ENCODE data around the gene PSMB2. TPM values are rescaled to one million over a fixed set of nuclear protein-coding genes. Genes with fewer than 3 reads are reported as not detected.

The PSMB2 gene
- total and polyA plus RNA-seq, 2 donors: 20.8 to 46.1 TPM

GRCh38 chr1:35568975-35569395 lies 72.3 kb downstream of the PSMB2 start:
- Histone ChIP-seq H3K36me3 (ENCODE audit: insufficient read depth) (no peaks in the 10 kb centered on the region), H3K4me3 (ENCODE audit: low read depth, low read length) (no peak overlapping the region), H3K4me1 (ENCODE audit: insufficient read depth) (no peaks in the 10 kb centered on the region), H3K27ac (ENCODE audit: low read depth) (no peak overlapping the region)
- WGBS: 20% methylated on average over 4 of the region's 4 CpGs
- DNase-seq (ENCODE audit: extremely low spot score): no peak

- no peaks in the 10 kb centered on the region for H3K4me1 ChIP-seq (ENCODE audit: insufficient read depth)
- no peak overlapping the region for H3K4me3 ChIP-seq (ENCODE audit: low read depth, low read length)
- no peak for DNase-seq (ENCODE audit: extremely low spot score)
- H3K36me3 ChIP-seq (ENCODE audit: insufficient read depth): no peaks in the 10 kb centered on the region
- 61% methylated on average over 9 of the region's 9 CpGs for WGBS
- H3K27ac ChIP-seq (ENCODE audit: low read depth): no peak overlapping the region
Measured at GRCh38 chr1:35567947-35568558, 73.3 kb downstream of the PSMB2 start.

DNA sequence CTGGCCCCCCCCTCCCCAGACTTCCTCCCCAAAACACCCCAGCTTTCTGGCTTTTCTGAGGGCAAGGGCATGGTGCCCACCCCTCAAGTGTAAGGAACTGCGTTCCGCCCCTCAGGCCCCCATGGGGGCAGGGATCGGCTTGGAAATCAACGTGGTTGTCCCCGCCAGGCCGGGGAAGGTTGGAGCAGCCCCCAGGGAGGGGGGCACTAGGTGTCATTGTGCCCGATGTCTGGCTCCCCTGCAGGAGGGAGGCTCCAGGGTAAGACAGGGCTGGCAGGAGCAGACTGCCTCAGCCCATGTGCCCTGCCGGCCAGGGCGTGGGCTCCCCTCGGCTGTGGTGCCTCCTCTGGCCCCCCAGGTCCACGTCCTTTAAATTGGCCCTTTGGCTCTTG lies 75.6 kb downstream of the PSMB2 start:
- Histone ChIP-seq H3K36me3 (ENCODE audit: insufficient read depth) (no peaks in the 10 kb centered on the region), H3K4me1 (ENCODE audit: insufficient read depth) (no peaks in the 10 kb centered on the region), H3K27ac (ENCODE audit: low read depth) (no peak overlapping the region), H3K4me3 (ENCODE audit: low read depth, low read length) (no peak overlapping the region)
- no peak for DNase-seq (ENCODE audit: extremely low spot score)
- WGBS: 89% methylated on average over 11 of the region's 11 CpGs

- WGBS: 89% methylated on average over 28 of the region's 28 CpGs
- H3K27ac ChIP-seq (ENCODE audit: low read depth): no peak overlapping the region
- no peak overlapping the region for H3K4me3 ChIP-seq (ENCODE audit: low read depth, low read length)
- no peaks in the 10 kb centered on the region for H3K36me3 ChIP-seq (ENCODE audit: insufficient read depth)
- no peaks in the 10 kb centered on the region for H3K4me1 ChIP-seq (ENCODE audit: insufficient read depth)
- no peak for DNase-seq (ENCODE audit: extremely low spot score)
Measured at GRCh38 chr1:35564884-35565741, 76.2 kb downstream of the PSMB2 start.

DNA sequence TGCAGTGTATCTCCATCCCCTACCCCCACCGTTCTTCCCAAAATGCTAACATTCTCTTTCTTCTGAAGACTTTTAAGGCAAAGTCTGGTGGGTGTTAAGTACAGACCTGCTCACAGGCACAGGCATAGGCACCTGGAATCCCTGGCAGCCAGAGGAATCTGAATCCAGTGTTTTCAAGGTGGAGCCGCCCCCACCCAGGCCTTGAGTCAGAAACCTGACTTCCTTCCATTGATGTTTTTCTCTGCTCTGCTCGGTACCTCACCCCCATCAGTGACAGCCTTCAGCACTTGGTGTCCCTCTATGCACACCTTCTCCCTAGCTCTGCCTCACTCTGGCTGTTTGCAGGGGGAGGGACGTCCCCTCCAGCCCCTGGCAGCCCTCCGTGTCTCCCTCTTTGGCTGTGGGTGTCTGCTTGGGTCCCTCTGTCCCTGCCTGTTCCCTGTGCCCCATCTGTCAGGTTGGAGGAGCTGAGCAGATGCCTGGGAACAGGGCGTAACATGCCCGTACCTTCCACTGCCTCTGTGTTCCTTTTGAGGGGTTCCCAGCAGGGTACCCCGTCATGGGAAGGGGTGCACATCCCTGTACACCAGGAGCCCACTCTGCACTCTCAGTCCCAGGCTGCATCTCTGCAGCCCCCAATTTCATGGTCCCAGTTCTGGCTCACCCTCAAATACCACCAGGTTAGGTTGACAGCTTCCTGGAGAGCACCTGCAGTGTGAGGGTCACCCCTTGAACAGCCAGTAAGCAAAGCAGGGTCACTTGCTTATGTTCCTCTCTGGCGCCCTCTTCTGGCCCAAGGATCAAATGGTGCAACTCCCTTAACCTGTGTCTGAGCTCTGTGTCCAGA lies 77.1 kb downstream of the PSMB2 start:
- no peaks in the 10 kb centered on the region for H3K4me1 ChIP-seq (ENCODE audit: insufficient read depth)
- WGBS: 77% methylated on average over 9 of the region's 9 CpGs
- H3K4me3 ChIP-seq (ENCODE audit: low read depth, low read length): no peak overlapping the region
- H3K27ac ChIP-seq (ENCODE audit: low read depth): no peak overlapping the region
- DNase-seq (ENCODE audit: extremely low spot score): no peak
- no peaks in the 10 kb centered on the region for H3K36me3 ChIP-seq (ENCODE audit: insufficient read depth)

GRCh38 chr1:35563166-35563565 lies 78.2 kb downstream of the PSMB2 start:
- Histone ChIP-seq H3K4me1 (ENCODE audit: insufficient read depth) (no peaks in the 10 kb centered on the region), H3K4me3 (ENCODE audit: low read depth, low read length) (no peak overlapping the region), H3K27ac (ENCODE audit: low read depth) (no peak overlapping the region), H3K36me3 (ENCODE audit: insufficient read depth) (no peaks in the 10 kb centered on the region)
- WGBS: 68% methylated on average over 12 of the region's 12 CpGs
- no peak for DNase-seq (ENCODE audit: extremely low spot score)

GRCh38 chr1:35561972-35562680 lies 79.2 kb downstream of the PSMB2 start:
- no peaks in the 10 kb centered on the region for H3K36me3 ChIP-seq (ENCODE audit: insufficient read depth)
- DNase-seq (ENCODE audit: extremely low spot score): no peak
- WGBS: 91% methylated on average over 15 of the region's 15 CpGs
- H3K4me3 ChIP-seq (ENCODE audit: low read depth, low read length): no peak overlapping the region
- H3K27ac ChIP-seq (ENCODE audit: low read depth): no peak overlapping the region
- H3K4me1 ChIP-seq (ENCODE audit: insufficient read depth): no peaks in the 10 kb centered on the region

- no peak overlapping the region for H3K27ac ChIP-seq (ENCODE audit: low read depth)
Measured at GRCh38 chr1:35561297-35561971, 79.9 kb downstream of the PSMB2 start.

GRCh38 chr1:35560256-35561225 lies 80.8 kb downstream of the PSMB2 start:
- Histone ChIP-seq H3K27ac (ENCODE audit: low read depth) (no peak overlapping the region), H3K36me3 (ENCODE audit: insufficient read depth) (no peaks in the 10 kb centered on the region), H3K4me1 (ENCODE audit: insufficient read depth) (no peaks in the 10 kb centered on the region), H3K4me3 (ENCODE audit: low read depth, low read length) (no peak overlapping the region)
- no peak for DNase-seq (ENCODE audit: extremely low spot score)
- WGBS: 60% methylated on average over 44 of the region's 44 CpGs

More at GRCh38 chr1:35561297-35561971, 79.9 kb downstream of the PSMB2 start:
- H3K36me3 ChIP-seq (ENCODE audit: insufficient read depth): no peaks in the 10 kb centered on the region
- no peak overlapping the region for H3K4me3 ChIP-seq (ENCODE audit: low read depth, low read length)
- no peak for DNase-seq (ENCODE audit: extremely low spot score)
- WGBS: 84% methylated on average over 11 of the region's 11 CpGs
- H3K4me1 ChIP-seq (ENCODE audit: insufficient read depth): no peaks in the 10 kb centered on the region

GRCh38 chr1:35559317-35559944 lies 81.9 kb downstream of the PSMB2 start:
- 73% methylated on average over 7 of the region's 7 CpGs for WGBS

DNA sequence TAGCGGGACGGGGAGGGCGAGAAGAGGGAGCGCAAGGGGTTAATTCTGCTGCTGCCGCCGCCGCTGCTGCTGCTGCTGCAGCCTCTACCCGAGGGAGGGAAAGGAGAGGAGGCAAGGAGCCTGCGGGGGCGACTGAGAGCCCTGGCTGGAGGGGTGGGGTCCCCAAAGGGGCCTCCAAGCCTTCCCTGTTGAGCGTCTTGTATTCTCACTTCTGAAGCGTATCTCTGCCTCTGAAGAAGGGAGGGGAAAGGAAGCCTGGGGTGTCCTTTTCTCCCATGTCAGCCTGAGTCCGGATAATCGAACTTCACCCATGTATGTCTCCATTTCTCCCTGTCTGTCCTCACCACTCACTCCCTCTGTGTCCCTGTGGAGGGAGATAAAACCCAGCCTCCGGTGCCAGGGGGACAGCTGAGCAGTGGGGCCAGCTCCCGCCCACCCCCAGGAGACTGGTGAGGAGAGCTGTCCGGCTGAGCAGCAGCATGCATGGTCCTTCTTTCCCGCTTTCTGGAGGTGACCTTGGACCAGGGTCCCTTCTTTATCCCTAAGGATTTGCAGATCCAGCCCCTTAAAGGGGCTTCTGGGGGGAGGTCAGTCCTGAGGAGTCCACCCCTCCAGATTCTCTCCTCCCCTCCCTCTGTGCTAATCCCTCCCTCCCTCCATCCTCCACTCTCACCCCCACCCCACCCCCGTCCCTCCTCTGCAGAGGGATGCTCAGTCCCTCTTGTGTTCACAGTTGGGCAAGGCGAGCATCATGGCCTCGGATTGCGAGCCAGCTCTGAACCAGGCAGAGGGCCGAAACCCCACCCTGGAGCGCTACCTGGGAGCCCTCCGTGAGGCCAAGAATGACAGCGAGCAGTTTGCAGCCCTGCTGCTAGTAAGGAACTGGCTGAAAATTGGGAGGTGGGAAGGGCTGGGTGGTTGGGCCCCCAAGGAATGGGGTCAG lies 82.7 kb downstream of the PSMB2 start:
- H3K36me3 ChIP-seq (ENCODE audit: insufficient read depth): no peaks in the 10 kb centered on the region
- no peak for DNase-seq (ENCODE audit: extremely low spot score)
- H3K27ac ChIP-seq (ENCODE audit: low read depth): peak overlapping the region; percentile 70
- H3K4me3 ChIP-seq (ENCODE audit: low read depth, low read length): peak overlapping the region; percentile 91
- 23% methylated on average over 26 of the region's 26 CpGs for WGBS
- no peaks in the 10 kb centered on the region for H3K4me1 ChIP-seq (ENCODE audit: insufficient read depth)

More at GRCh38 chr1:35559317-35559944, 81.9 kb downstream of the PSMB2 start:
- Histone ChIP-seq H3K4me3 (ENCODE audit: low read depth, low read length) (no peak overlapping the region), H3K27ac (ENCODE audit: low read depth) (no peak overlapping the region), H3K4me1 (ENCODE audit: insufficient read depth) (no peaks in the 10 kb centered on the region), H3K36me3 (ENCODE audit: insufficient read depth) (no peaks in the 10 kb centered on the region)
- no peak for DNase-seq (ENCODE audit: extremely low spot score)

All from urinary bladder (tissue), 4 donors.